Neural cell (in vitro differentiated cells): ENCODE results near the gene NARS2.

Source experiments
- EP300 ChIP-seq: fragments of 450-650 bp; conservative IDR thresholded peaks from 2 replicates; pipeline ENCODE4 v1.6.1; 2014; ENCODE audit warnings: antibody characterized with exemption, mild to moderate bottlenecking, moderate library complexity; ENCODE audit not compliant: poor library complexity, severe bottlenecking
- EZH2 ChIP-seq: fragments of 200-600, 300-800 bp; shearing (Covaris generic), sonication (generic); IDR thresholded peaks from 2 replicates; pipeline ENCODE4 v1.6.1; 2014; ENCODE audit warnings: antibody characterized with exemption, low read length, borderline replicate concordance, mild to moderate bottlenecking; ENCODE audit not compliant: insufficient read depth, poor library complexity, severe bottlenecking
- MXI1 ChIP-seq: fragments of 450-650 bp; conservative IDR thresholded peaks from 2 replicates; pipeline ENCODE4 v1.6.1; 2014; ENCODE audit warnings: antibody characterized with exemption, mild to moderate bottlenecking; ENCODE audit not compliant: poor library complexity, severe bottlenecking
- POLR2AphosphoS5 ChIP-seq: IDR thresholded peaks from 2 replicates; pipeline ENCODE4 v1.6.1; 2012
- RAD21 ChIP-seq: fragments of 450-650 bp; conservative IDR thresholded peaks from 2 replicates; pipeline ENCODE4 v1.6.1; 2014; ENCODE audit warnings: antibody characterized with exemption, mild to moderate bottlenecking, moderate library complexity
- TAF1 ChIP-seq: IDR thresholded peaks from 2 replicates; pipeline ENCODE4 v1.6.1; 2012; ENCODE audit warnings: low read depth
- TF ChIP-seq, protein P1 (sequence below): fragments of 450-650 bp; IDR thresholded peaks from 2 replicates; pipeline ENCODE4 v1.5.1; 2014; ENCODE audit warnings: antibody characterized with exemption, mild to moderate bottlenecking, moderate library complexity; ENCODE audit not compliant: poor library complexity, severe bottlenecking

DNA sequence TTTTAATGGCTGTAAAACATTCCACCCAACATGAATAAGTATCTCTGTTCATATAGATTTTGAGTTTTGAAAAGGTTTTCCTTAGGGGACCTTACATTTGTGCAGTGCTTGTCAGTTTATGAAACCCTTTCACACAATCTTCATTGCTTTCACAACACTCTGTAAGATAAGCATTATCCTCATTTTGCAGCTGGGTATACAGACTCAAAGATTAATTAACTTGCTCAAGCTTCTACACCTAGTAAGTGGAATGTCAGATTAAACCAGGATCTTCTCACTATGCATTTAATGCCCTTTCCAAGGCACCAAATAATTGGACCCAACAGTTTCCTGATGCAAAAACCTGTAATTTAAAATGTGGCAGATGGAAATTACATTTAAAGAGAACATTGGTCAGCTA is 145.5 kb downstream of the NARS2 start:
- no peak for TF ChIP-seq EP300
- no peak for TF ChIP-seq POLR2AphosphoS5
- TF ChIP-seq EZH2 = no peak
- TF ChIP-seq, protein P1, sequence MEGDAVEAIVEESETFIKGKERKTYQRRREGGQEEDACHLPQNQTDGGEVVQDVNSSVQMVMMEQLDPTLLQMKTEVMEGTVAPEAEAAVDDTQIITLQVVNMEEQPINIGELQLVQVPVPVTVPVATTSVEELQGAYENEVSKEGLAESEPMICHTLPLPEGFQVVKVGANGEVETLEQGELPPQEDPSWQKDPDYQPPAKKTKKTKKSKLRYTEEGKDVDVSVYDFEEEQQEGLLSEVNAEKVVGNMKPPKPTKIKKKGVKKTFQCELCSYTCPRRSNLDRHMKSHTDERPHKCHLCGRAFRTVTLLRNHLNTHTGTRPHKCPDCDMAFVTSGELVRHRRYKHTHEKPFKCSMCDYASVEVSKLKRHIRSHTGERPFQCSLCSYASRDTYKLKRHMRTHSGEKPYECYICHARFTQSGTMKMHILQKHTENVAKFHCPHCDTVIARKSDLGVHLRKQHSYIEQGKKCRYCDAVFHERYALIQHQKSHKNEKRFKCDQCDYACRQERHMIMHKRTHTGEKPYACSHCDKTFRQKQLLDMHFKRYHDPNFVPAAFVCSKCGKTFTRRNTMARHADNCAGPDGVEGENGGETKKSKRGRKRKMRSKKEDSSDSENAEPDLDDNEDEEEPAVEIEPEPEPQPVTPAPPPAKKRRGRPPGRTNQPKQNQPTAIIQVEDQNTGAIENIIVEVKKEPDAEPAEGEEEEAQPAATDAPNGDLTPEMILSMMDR = no peak
- no peak for TF ChIP-seq TAF1
- TF ChIP-seq MXI1 = no peak
- no peak for TF ChIP-seq RAD21
